Testis (tissue), 2 donors: Measurements from ENCODE around the gene NUP85.

Experiments
- CTCF ChIP-seq, 3 experiments: fragments of 450-650 bp in 2 of 3; fragments of 200-600 bp in 1 of 3; sonication (generic) in 1 of 3; IDR thresholded peaks; one replicate each; pipeline ENCODE4 v1.5.1; 2016 to 2019; ENCODE audit warnings: antibody characterized with exemption in 3 of 3, mild to moderate bottlenecking in 2 of 3, moderate library complexity in 1 of 3
- POLR2A ChIP-seq: fragments of 450-650 bp; IDR thresholded peaks from one replicate; pipeline ENCODE4 v1.6.1; 2017; ENCODE audit warnings: antibody characterized with exemption, mild to moderate bottlenecking, moderate library complexity

GRCh38 chr17:75231741-75232464 lies 26.4 kb downstream of the NUP85 start:
- no peak for TF ChIP-seq CTCF (IDR thresholded peaks at IDR 0.05)
- no peak for TF ChIP-seq POLR2A
